ENCODE measurements around the gene KCNG2.

GRCh38 chr18:79902640-79903039 lies 104.9 kb downstream of the KCNG2 start:
- TF ChIP-seq POLR2AphosphoS5 (IDR thresholded peaks at IDR 0.05) (no peak), CTCF (IDR thresholded peaks at IDR 0.05) (no peak), POLR2A (IDR thresholded peaks at IDR 0.05; ENCODE audit: low read depth) (no peak)
